ENCODE measurements around the gene CEP170B. TPM values are rescaled to one million over a fixed set of nuclear protein-coding genes. Genes with fewer than 3 reads are reported as not detected.
"Not testable (repeated sequence)": the region's sequence is repeated elsewhere in the genome, so short reads cannot be mapped to it uniquely, and the experiment has no call there.

CEP170B gene
- total RNA-seq, 2 experiments from 2014 or later = 3.9 to 4.0 TPM

DNA sequence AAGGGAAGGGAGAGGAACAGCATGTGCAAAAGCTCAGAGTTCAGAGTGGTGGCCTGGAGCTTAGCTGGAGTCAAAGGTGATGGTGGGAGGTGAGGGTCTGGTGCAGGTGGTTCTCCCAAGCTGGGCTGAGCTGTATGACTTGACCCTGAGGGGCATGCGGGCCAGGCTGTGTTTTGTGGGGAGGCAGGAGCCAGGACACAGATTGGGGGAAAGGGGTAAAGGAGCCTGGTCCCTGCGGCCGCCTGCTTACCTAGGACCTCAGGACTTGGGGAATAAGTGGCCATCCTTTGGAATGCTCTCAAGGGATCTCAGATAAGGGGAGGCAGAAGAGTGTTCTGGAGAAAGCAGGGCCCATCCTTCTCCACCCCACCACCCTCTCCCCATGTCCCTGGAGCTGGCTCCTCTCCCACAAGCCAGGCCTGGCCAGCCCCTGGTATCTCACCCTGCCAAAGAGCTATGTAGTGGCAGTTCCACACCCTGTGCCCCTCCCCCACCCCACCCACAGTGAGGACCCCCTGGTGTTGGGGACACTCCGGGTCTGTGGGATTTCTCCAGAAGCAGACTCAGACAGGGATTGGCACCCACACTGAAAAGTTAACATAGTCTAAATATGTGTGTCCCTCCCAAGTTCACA lies 19.9 kb upstream of the CEP170B start:
- Mint-ChIP-seq H3K4me3 (no peak overlapping the region), H3K27me3 (peaks cover 33% of the 10 kb centered on the region), H3K36me3 (ENCODE audit: low read depth) (no peaks in the 10 kb centered on the region), H3K9me3 (ENCODE audit: low read depth) (no peaks in the 10 kb centered on the region), H3K4me1 (peaks cover 3% of the 10 kb centered on the region), H3K27ac (no peak overlapping the region)
- ChIA-PET POLR2A (no interaction called here), CTCF (interaction anchor here (0.9 kb wide), 1 partner anchor 24 kb away, joined by 3 read pairs; no protein-coding TSS in a partner anchor)
- intact Hi-C loops (cut with DNase I, micrococcal nuclease) = no loop called here
- DNase-seq (no peak), ATAC-seq (no peak)

DNA sequence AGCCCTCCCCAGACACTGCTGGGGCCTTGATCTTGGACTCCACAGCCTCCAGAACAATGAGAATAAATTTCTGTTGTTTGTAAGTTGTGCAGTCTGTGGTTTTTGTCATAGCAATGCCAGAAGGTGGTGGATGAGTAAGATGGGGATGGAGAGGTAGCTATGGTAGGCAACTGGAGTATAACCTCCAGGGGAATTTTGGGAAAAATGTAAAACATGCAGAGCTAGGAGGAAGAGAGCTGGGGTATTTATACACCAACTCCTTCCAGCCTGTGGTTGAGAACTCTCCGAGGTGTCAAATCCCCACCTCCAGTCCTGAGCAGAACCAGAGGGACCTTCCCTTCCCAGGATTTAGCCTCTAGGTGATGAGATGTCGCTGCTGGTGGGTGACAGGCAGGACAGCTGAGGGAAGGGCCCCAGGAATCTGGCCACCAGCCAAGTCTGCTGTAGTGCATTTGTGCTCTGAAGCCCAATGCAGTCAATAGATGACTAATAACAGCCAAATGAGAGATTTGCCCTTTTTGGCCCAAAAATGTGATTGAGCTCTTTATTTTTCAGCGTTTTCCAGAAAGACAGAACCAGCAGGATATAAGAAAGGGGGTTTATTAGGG lies 19.1 kb upstream of the CEP170B start:
- Mint-ChIP-seq H3K4me1 (peaks cover 3% of the 10 kb centered on the region), H3K9me3 (ENCODE audit: low read depth) (no peaks in the 10 kb centered on the region), H3K4me3 (no peak overlapping the region), H3K27ac (no peak overlapping the region), H3K27me3 (peaks cover 33% of the 10 kb centered on the region), H3K36me3 (ENCODE audit: low read depth) (no peaks in the 10 kb centered on the region)
- intact Hi-C loops (cut with DNase I, micrococcal nuclease) = no loop called here
- POLR2A ChIA-PET = no interaction called here
- DNase-seq (no peak), ATAC-seq (no peak)
- CTCF ChIA-PET = interaction anchor here (1.0 kb wide), 1 partner anchor 70 kb away, joined by 4 read pairs; no protein-coding TSS in a partner anchor

DNA sequence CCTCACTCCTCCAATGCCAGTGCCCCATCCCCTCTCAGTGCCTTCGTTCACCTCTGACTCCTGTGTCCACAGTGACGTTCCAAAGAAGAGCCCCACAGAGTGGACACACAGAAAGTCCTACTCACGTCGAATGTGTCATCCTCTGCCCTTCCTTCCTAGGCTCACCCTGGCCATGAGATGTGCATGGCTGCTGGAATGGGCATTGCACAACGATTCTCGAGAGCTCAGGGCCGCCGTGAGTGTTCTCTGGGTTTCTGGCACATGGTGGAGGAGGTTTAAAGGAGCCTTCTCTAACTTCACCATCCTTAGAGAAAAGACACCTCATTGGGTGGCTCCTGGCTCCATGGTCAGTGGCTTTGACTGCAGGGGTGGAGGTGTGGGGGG lies 12.8 kb upstream of the CEP170B start:
- CTCF ChIA-PET = interaction anchor here (0.6 kb wide), 1 partner anchor 122 kb away, joined by 3 read pairs; no protein-coding TSS in a partner anchor
- no peaks in the 10 kb centered on the region for H3K9me3 Mint-ChIP-seq (ENCODE audit: low read depth)
- no peak overlapping the region for H3K27ac Mint-ChIP-seq
- H3K4me1 Mint-ChIP-seq = no peaks in the 10 kb centered on the region
- intact Hi-C loops (cut with DNase I, micrococcal nuclease) = no loop called here
- H3K4me3 Mint-ChIP-seq = no peak overlapping the region
- no peak for ATAC-seq
- peaks cover 8% of the 10 kb centered on the region for H3K27me3 Mint-ChIP-seq
- no peaks in the 10 kb centered on the region for H3K36me3 Mint-ChIP-seq (ENCODE audit: low read depth)
- DNase-seq = no peak
- POLR2A ChIA-PET = no interaction called here

DNA sequence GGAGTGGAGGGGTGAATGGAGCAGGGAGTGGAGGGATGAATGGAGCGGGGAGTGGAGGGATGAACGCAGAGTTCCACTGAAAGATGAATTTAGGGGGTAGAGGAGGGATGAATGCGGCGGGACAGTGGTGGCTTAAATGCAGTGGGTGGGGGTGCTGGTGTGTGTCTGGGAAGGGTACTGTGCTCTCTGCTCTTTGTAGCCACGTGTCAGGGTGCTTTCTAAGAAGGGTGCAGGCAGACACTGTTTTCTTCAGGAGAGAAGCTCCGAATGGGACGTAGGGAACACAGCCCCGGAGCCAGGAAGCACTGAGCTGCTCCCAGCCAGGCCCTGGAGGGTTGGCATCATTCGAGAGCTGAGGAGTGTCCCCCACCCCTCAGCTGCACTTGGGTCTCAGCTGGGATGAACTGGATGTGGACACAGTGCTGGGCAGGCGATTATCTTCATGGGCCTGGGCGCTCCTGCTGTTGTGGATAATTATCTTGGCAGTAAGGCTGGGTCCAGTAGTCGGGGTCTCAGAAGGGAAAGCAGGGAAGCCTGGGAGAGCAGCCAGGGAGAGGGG lies 9.5 kb upstream of the CEP170B start:
- Mint-ChIP-seq H3K9me3 (ENCODE audit: low read depth) (no peaks in the 10 kb centered on the region), H3K4me3 (no peak overlapping the region), H3K36me3 (ENCODE audit: low read depth) (no peaks in the 10 kb centered on the region), H3K4me1 (no peaks in the 10 kb centered on the region), H3K27ac (no peak overlapping the region), H3K27me3 (peaks cover 8% of the 10 kb centered on the region)
- no peak for DNase-seq
- ATAC-seq = no peak
- CTCF ChIA-PET = interaction anchor here (0.7 kb wide), 1 partner anchor 596 kb away, joined by 4 read pairs; no protein-coding TSS in a partner anchor
- intact Hi-C loops (cut with DNase I, micrococcal nuclease) = no loop called here
- POLR2A ChIA-PET = no interaction called here

GRCh38 chr14:104856157-104856868 lies 8.8 kb upstream of the CEP170B start:
- no peak for DNase-seq
- Mint-ChIP-seq H3K27me3 (peaks cover 5% of the 10 kb centered on the region), H3K4me1 (no peaks in the 10 kb centered on the region), H3K4me3 (no peak overlapping the region), H3K9me3 (ENCODE audit: low read depth) (no peaks in the 10 kb centered on the region), H3K27ac (no peak overlapping the region), H3K36me3 (ENCODE audit: low read depth) (no peaks in the 10 kb centered on the region)
- CTCF ChIA-PET = interaction anchor here (0.7 kb wide), 1 partner anchor 595 kb away, joined by 4 read pairs; no protein-coding TSS in a partner anchor
- ATAC-seq = no peak
- POLR2A ChIA-PET = no interaction called here
- intact Hi-C loops (cut with DNase I, micrococcal nuclease) = no loop called here

DNA sequence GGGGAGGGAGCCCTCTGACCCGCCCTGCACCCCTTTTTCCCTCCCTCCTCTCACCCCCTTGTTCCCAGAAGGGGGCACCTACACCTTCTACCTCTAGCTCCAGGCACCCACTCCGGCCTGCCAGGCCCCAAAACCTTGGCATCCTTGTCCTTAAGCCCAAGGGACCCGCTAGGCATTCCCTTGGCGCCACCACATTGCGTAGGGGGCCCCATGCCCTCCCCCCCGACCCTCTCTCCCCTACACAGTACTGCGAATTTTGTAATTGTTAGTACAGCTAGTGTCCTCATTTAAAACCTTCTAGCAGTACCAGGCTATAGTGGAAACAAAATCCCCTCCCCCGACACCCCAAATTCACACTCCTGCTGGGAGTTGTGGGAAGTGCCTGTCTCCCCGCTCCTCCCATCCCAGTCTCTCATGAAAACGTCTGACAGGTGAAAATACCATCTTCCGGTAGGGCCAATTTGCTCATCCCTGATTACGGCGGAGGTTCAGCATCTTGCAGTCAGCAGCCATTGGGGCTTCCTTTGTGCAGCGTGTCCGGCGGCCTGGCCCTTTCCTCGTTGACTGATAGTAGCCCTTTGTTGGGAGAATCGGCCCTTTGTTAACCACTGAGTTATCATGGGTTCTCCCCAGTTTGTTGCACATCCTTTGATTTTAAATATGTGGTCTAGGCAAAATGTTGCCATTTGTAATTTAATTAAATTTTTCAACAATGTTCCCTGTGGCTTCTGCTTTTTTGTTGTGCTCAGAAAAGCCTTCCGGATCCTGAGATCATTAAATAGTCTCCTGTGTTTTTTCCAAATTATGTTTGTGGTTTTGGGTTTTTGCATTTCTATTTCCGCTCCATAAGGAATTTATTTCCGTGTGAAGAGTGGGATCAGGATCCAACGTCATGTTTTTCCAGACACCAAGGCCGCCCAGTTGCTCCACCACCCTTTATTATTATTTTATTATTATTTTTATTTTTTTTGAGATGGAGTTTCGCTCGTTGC lies 7.9 kb upstream of the CEP170B start:
- H3K9me3 Mint-ChIP-seq (ENCODE audit: low read depth) = no peaks in the 10 kb centered on the region
- no peak overlapping the region for H3K27ac Mint-ChIP-seq
- DNase-seq = no peak
- peaks cover 5% of the 10 kb centered on the region for H3K27me3 Mint-ChIP-seq
- ATAC-seq = no peak
- no peaks in the 10 kb centered on the region for H3K4me1 Mint-ChIP-seq
- intact Hi-C loops (cut with DNase I, micrococcal nuclease) = no loop called here
- H3K4me3 Mint-ChIP-seq = no peak overlapping the region
- POLR2A ChIA-PET = no interaction called here
- H3K36me3 Mint-ChIP-seq (ENCODE audit: low read depth) = no peaks in the 10 kb centered on the region
- CTCF ChIA-PET = interaction anchor here (0.6 kb wide), 1 partner anchor 40 kb away, joined by 3 read pairs; no protein-coding TSS in a partner anchor

- POLR2A ChIA-PET; H3K4me3 Mint-ChIP-seq; intact Hi-C loops (cut with DNase I, micrococcal nuclease); H3K36me3 Mint-ChIP-seq (ENCODE audit: low read depth); ATAC-seq; H3K4me1 Mint-ChIP-seq; H3K27me3 Mint-ChIP-seq; DNase-seq; H3K9me3 Mint-ChIP-seq (ENCODE audit: low read depth); H3K27ac Mint-ChIP-seq: not testable (repeated sequence)
- CTCF ChIA-PET = interaction anchor here (0.6 kb wide), 1 partner anchor 39 kb away, joined by 3 read pairs; no protein-coding TSS in a partner anchor
These were observed 7.1 kb upstream of the CEP170B start for GRCh38 chr14:104857931-104858330.

DNA sequence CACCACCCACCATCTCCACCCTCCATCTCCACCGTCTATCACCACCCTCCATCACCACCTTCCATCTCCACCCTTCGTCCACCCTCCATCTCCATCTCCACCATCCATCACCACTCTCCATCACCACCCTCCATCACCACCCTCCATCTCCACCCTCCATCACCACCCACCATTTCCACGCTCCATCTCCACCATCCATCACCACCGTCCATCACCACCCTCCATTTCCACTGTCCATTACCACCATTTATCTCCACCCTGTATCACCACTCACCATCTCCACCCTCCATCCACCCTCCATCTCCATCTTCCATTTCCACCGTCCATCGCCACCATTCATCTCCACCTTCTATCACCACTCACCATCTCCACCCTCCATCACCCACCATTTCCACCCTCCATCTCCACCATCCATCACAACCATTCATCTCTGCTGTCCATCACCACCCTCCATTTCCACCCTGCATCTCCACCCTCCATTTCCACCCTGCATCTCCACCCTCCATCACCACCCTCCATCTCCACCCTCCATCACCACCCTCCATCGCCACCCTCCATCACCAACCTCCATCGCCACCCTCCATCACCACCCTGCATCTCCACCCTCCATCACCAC lies 6.1 kb upstream of the CEP170B start:
- CTCF ChIA-PET = no interaction called here
- Mint-ChIP-seq H3K36me3 (ENCODE audit: low read depth) (no peaks in the 10 kb centered on the region), H3K27ac (no peak overlapping the region), H3K4me1 (no peaks in the 10 kb centered on the region), H3K9me3 (ENCODE audit: low read depth) (no peaks in the 10 kb centered on the region), H3K4me3 (no peak overlapping the region), H3K27me3 (peaks cover 5% of the 10 kb centered on the region)
- no peak for DNase-seq
- POLR2A ChIA-PET = no interaction called here
- no peak for ATAC-seq
- intact Hi-C loops (cut with DNase I, micrococcal nuclease) = no loop called here

- no peak for ATAC-seq
- intact Hi-C loops (cut with DNase I, micrococcal nuclease) = no loop called here
- peaks cover 7% of the 10 kb centered on the region for H3K27me3 Mint-ChIP-seq
- ChIA-PET CTCF (no interaction called here), POLR2A (no interaction called here)
- peaks cover 2% of the 10 kb centered on the region for H3K4me1 Mint-ChIP-seq
- no peak for DNase-seq
- H3K9me3 Mint-ChIP-seq (ENCODE audit: low read depth) = no peaks in the 10 kb centered on the region
- H3K4me3 Mint-ChIP-seq = no peak overlapping the region
- no peak overlapping the region for H3K27ac Mint-ChIP-seq
- H3K36me3 Mint-ChIP-seq (ENCODE audit: low read depth) = no peaks in the 10 kb centered on the region
These were observed 5.2 kb upstream of the CEP170B start for GRCh38 chr14:104859900-104860299.

DNA sequence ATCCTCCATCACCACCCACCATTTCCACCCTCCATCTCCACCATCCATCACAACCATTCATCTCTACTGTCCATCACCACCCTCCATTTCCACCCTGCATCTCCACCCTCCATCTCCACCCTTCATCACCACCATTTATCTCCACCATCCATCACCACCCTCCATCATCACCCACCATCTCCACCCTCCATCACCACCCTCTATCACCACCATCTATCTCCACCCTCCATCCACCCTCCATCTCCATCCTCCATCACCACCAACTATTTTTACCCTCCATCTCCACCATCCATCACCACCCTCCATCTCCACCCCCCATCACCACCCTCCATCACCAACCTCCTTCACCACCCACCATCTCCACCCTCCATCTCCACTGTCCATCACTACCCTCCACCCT lies 4.7 kb upstream of the CEP170B start:
- Mint-ChIP-seq H3K4me3 (no peak overlapping the region), H3K27ac (no peak overlapping the region), H3K27me3 (peaks cover 7% of the 10 kb centered on the region), H3K4me1 (peaks cover 2% of the 10 kb centered on the region), H3K36me3 (ENCODE audit: low read depth) (no peaks in the 10 kb centered on the region), H3K9me3 (ENCODE audit: low read depth) (no peaks in the 10 kb centered on the region)
- ChIA-PET POLR2A (no interaction called here), CTCF (no interaction called here)
- DNase-seq = no peak
- ATAC-seq = no peak
- intact Hi-C loops (cut with DNase I, micrococcal nuclease) = no loop called here
